Measurements from ENCODE around the gene FSD1.

The FSD1 gene

DNA sequence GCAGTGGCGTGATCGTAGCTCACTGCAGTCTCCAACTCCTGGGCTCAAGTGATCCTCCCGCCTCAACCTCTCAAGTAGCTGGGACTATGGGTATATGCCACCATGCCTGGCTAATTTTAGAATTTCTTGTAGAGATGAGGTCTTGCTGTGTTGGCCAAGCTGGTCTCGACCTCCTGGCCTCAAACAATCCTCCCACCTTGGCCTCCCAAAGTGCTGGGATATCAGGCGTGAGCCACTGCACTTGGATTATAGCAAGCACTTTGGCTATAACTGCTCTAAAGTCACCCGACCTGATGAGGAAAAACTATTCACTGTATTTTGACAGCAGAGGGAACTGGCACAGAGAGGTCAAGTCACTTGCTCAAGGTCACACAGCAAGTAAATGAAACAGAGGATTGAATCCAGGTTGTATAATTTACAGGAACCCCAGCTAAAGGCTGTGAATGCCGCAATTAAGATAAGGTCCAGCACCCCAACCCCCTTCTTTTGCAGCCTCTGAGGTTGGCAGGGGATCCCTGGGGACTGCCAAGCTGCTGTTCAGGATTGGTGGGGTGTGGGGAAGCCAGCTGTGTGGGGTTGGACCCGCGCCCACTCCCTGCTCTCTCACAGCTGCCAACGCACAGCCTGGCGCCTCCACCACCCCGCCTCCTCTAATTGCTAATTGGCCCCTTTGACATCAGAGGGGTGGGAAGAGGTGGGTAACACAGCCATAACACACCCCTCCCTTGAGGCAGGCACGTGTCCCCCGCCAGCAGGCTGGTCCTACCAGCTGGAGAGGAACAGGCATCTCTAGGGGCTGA, 8.2 kb upstream of the FSD1 start:
- TF ChIP-seq TAF1 (IDR thresholded peaks at IDR 0.05; ENCODE audit: borderline replicate concordance, insufficient read depth, low read length): no peak
- TF ChIP-seq FOXP2 (optimal IDR thresholded peaks at IDR 0.05; ENCODE audit: borderline replicate concordance, extremely low read depth, extremely low read length, insufficient read depth): no peak
- TF ChIP-seq, protein P1, sequence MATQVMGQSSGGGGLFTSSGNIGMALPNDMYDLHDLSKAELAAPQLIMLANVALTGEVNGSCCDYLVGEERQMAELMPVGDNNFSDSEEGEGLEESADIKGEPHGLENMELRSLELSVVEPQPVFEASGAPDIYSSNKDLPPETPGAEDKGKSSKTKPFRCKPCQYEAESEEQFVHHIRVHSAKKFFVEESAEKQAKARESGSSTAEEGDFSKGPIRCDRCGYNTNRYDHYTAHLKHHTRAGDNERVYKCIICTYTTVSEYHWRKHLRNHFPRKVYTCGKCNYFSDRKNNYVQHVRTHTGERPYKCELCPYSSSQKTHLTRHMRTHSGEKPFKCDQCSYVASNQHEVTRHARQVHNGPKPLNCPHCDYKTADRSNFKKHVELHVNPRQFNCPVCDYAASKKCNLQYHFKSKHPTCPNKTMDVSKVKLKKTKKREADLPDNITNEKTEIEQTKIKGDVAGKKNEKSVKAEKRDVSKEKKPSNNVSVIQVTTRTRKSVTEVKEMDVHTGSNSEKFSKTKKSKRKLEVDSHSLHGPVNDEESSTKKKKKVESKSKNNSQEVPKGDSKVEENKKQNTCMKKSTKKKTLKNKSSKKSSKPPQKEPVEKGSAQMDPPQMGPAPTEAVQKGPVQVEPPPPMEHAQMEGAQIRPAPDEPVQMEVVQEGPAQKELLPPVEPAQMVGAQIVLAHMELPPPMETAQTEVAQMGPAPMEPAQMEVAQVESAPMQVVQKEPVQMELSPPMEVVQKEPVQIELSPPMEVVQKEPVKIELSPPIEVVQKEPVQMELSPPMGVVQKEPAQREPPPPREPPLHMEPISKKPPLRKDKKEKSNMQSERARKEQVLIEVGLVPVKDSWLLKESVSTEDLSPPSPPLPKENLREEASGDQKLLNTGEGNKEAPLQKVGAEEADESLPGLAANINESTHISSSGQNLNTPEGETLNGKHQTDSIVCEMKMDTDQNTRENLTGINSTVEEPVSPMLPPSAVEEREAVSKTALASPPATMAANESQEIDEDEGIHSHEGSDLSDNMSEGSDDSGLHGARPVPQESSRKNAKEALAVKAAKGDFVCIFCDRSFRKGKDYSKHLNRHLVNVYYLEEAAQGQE (IDR thresholded peaks at IDR 0.05; ENCODE audit: insufficient read depth in 1 of 2, low read depth in 2 of 2, low read length in 2 of 2): no peak
- TF ChIP-seq POLR2AphosphoS5 (IDR thresholded peaks at IDR 0.05; ENCODE audit: low read depth, low read length): no peak
- no peak for TF ChIP-seq SIN3A (IDR thresholded peaks at IDR 0.05; ENCODE audit: borderline replicate concordance, insufficient read depth, low read length)

DNA sequence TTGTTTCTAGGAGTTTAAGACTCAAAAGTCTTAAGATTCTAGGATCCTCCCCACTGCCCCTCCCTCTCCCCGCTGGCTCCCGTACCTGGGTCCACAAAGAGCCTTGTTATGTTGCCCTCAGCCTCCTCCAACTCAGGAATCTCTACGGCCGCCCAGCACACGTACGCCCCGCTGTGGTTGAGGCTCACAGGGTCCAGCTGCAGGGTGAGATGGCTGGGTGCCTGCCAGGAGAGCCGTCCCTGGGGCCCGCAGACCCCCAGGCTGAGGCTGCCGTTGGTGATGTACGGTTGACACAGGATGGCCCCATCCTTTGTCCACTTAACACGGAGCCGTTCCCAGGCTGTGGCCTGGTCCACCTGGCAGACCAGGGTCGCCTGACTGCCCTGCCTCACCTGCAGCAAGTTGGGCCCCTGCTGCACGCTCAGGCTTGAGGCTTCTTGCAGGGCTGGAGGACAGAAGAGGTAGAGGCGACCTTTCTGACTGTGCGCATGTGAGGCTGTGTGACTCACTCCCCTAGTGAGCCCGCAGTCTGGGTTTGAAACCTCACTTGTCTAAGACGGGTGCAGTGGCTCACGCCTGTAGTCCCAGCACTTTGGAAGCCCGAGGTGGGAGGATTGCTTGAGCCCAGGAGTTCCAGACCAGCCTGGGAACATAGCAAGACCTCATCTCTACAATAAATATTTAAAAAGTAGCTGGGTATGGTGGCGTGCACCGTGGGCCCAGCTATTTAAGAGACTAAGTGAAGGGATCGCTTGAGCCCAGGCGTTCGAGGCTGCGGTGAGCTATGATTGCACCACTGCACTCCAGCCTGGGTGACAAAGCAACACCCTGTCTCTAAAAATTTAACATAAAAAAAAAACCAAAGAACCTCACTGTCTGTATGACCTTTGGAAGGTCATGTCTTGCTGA, 6.2 kb upstream of the FSD1 start:
- no peak for TF ChIP-seq TAF1 (IDR thresholded peaks at IDR 0.05; ENCODE audit: borderline replicate concordance, insufficient read depth, low read length)
- TF ChIP-seq, protein P1 (IDR thresholded peaks at IDR 0.05; ENCODE audit: insufficient read depth in 1 of 2, low read depth in 2 of 2, low read length in 2 of 2): no peak
- no peak for TF ChIP-seq SIN3A (IDR thresholded peaks at IDR 0.05; ENCODE audit: borderline replicate concordance, insufficient read depth, low read length)
- TF ChIP-seq POLR2AphosphoS5 (IDR thresholded peaks at IDR 0.05; ENCODE audit: low read depth, low read length): no peak
- no peak for TF ChIP-seq FOXP2 (optimal IDR thresholded peaks at IDR 0.05; ENCODE audit: borderline replicate concordance, extremely low read depth, extremely low read length, insufficient read depth)

DNA sequence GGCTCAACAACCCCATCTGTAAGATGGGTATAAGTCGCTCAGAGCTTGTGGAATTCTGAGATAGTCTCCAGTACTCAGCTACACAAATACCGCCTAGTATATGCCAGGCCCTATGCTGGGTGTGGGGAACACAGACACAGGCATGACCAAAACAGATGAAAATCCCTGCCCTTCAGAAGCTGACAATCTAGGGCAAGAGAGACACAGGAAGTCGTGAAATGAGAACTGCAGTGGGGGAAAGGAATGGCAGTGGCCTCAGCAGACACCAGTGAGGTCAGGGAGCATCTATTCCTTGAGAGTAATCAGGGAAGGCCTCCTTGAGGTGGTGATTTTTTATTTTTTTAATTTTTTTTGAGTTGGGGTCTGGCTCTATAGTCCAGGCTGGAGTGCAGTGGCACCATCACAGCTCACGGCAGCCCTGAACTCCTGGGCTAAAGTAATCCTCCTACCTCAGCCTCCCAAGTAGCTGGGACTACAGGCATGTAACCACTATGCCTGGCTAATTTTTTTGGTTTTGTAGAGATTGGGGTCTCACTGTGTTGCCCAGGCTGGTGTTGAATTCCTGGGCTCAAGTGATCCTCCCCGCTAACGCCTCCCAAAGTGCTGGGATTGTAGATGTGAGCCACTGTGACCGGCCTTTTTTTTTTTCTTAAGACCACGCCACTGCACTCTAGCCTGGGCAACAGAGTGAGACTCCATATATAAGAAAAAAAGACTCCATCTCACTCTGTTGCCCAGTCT, 5.4 kb upstream of the FSD1 start:
- TF ChIP-seq FOXP2 (optimal IDR thresholded peaks at IDR 0.05; ENCODE audit: borderline replicate concordance, extremely low read depth, extremely low read length, insufficient read depth) (no peak), TAF1 (IDR thresholded peaks at IDR 0.05; ENCODE audit: borderline replicate concordance, insufficient read depth, low read length) (no peak), POLR2AphosphoS5 (IDR thresholded peaks at IDR 0.05; ENCODE audit: low read depth, low read length) (no peak), SIN3A (IDR thresholded peaks at IDR 0.05; ENCODE audit: borderline replicate concordance, insufficient read depth, low read length) (no peak)
- TF ChIP-seq, protein P1 (IDR thresholded peaks at IDR 0.05; ENCODE audit: insufficient read depth in 1 of 2, low read depth in 2 of 2, low read length in 2 of 2): no peak

GRCh38 chr19:4300589-4300988, 3.8 kb upstream of the FSD1 start:
- TF ChIP-seq, protein P1 (IDR thresholded peaks at IDR 0.05; ENCODE audit: insufficient read depth in 1 of 2, low read depth in 2 of 2, low read length in 2 of 2): no peak
- TF ChIP-seq FOXP2 (optimal IDR thresholded peaks at IDR 0.05; ENCODE audit: borderline replicate concordance, extremely low read depth, extremely low read length, insufficient read depth) (no peak), POLR2AphosphoS5 (IDR thresholded peaks at IDR 0.05; ENCODE audit: low read depth, low read length) (no peak), SIN3A (IDR thresholded peaks at IDR 0.05; ENCODE audit: borderline replicate concordance, insufficient read depth, low read length) (no peak), TAF1 (IDR thresholded peaks at IDR 0.05; ENCODE audit: borderline replicate concordance, insufficient read depth, low read length) (no peak)

All from PFSK-1 (cell line).